ENCODE measurements around the gene ZBTB7B.

ZBTB7B gene
- 67.9 to 103 (median 92.3) reads per million in 3 experiments for total RNA-seq

DNA sequence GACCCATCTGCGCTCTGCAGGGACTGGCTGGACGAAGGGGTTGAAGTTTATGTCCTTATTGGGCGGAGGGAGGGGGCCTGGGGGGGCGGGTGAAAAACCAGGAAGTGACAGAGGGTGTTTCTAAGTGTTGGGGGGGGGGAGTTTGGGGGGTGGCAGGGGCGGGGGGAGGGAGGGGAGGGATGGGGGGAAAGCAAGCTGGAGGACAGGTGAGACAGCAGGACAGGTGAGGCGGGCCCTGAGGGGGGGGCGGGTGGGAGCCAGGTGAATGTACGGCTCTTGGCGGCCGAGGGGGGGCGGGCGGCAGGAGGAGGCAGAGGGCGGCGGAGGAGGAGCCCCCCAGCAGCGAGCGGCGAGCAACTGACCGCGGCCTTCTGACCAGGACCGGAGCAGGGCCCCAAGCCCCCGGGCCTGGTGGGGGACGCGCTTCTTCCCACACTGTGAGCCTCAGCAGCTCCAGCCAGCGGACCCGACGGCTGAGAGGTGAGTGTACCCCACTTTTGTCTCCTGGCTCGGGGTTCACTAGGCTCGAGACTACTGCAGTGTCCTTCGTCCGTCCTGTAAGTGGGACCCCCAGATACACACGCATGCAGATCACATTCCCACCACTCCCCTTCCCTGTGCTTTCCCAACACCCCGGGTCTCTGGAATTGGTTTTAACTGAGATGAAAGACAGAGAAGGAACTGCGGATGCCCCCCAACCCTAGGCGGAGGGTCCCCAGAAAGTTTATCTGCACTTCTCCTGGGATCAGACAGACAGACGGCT, at the start of gene ZBTB7B:
Gene ZBTB7B, plus strand, starts transcription at position 339 of the 763 bp plus-strand sequence. CDS start 11,859 bp downstream, outside the sequence.
- no peak for DNase-seq

GRCh38 chr1:154953611-154954038, 49.0 kb upstream of the ZBTB7B start:
- DNase-seq = no peak

DNA sequence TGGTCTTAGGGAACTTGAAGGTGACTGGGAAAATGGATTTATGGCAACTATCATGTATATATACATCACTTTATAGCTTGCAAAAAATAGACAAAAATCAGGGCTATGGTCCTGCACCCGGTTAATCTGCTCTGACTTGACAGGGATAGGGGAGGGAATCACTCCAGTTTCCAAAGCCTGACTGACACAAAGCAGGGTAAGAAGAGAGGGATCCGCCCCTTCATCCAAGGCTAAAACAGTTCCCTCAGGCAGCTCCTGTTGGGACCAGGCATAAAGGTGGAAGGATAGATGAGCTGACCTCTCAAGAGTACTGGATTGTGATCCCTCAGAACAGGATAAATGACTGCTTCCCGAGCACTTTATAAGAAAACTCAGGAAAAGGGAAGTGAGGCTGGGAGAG, 48.1 kb upstream of the ZBTB7B start:
- DNase-seq = no peak

- peak; percentile 99 for DNase-seq
These were observed 47.4 kb upstream of the ZBTB7B start for GRCh38 chr1:154955039-154955717.

- peak; percentile 92 for DNase-seq
These were observed 46.7 kb upstream of the ZBTB7B start, which contains the start of gene PBXIP1 for GRCh38 chr1:154955718-154956543. PBXIP1 (minus strand) TSS chr1:154956099; CDS start chr1:154953721, 2,378 bp downstream.

- no peak for DNase-seq
These were observed 46.1 kb upstream of the ZBTB7B start for GRCh38 chr1:154956544-154956941.

GRCh38 chr1:154957091-154957657, 45.4 kb upstream of the ZBTB7B start:
- no peak for DNase-seq

DNA sequence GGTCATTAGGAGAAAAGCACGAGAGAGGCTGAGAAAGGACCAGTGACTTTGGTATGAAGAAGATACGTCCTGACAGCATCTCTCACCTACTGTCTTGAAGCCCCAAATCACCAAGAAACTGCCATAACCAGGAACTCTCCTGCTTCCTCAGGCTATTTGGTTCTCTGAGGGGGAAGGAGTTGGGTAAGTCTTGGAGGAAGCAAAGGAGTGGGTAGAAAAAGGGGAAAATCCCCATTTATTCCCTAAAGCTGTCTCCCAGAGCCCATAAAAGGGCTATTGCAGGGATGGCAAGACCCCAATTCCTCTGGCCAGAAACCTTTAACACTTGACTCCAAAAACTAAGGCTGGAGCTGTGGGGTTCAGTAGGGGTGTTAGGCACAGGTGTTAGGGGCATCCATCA, 44.6 kb upstream of the ZBTB7B start:
- DNase-seq = no peak

GRCh38 chr1:154958681-154959425, 43.7 kb upstream of the ZBTB7B start:
- no peak for DNase-seq

DNA sequence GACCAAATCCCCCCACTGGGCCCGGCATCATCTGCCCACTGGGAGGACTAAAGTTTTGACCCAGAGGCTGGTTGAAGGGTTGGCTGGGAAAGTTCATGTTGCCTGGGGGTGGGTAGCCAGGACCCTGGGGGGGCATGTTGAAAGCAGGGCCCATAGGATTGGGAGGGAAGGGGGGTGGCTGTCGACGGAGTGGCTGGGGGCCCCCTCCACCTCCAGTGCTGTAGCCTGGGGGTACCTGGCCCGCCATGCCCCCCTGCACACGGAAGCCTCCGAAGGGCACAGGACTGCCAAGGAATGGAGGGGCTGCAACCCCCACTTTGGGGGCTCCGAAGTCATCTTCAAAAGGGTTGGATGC, 43.2 kb upstream of the ZBTB7B start:
- no peak for DNase-seq

DNA sequence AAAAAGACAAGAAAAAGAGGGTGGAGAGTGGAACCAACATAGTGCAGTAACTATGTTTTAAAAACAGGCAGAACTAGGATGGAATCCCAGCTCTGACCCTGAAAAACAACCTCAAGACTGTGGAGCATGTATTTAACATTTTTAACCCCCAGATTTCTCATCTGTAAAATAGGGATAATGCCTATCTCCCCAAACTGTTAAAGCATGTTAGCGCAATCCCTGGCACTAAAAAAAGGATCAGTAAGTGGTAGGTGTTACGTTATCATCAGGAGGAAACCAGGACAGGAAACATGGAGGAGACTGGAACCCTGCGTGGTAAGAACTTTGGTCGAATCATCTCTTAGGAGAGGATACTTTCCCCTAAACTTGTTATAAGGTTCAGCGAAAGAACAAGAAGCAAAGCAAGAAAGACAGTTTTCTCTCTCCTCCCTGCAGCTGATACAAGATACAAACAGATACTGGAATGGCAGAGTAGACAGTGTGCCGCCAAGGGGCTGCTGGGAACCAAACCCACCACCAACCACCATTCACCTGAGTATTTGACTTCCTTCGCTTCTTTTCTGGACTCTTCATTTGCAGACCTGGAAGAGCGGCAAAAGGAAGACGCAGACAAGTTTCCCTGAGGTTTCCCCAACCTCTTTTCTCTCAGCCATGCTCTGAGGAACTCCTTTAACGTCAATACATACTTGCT, 42.0 kb upstream of the ZBTB7B start:
- no peak for DNase-seq

DNA sequence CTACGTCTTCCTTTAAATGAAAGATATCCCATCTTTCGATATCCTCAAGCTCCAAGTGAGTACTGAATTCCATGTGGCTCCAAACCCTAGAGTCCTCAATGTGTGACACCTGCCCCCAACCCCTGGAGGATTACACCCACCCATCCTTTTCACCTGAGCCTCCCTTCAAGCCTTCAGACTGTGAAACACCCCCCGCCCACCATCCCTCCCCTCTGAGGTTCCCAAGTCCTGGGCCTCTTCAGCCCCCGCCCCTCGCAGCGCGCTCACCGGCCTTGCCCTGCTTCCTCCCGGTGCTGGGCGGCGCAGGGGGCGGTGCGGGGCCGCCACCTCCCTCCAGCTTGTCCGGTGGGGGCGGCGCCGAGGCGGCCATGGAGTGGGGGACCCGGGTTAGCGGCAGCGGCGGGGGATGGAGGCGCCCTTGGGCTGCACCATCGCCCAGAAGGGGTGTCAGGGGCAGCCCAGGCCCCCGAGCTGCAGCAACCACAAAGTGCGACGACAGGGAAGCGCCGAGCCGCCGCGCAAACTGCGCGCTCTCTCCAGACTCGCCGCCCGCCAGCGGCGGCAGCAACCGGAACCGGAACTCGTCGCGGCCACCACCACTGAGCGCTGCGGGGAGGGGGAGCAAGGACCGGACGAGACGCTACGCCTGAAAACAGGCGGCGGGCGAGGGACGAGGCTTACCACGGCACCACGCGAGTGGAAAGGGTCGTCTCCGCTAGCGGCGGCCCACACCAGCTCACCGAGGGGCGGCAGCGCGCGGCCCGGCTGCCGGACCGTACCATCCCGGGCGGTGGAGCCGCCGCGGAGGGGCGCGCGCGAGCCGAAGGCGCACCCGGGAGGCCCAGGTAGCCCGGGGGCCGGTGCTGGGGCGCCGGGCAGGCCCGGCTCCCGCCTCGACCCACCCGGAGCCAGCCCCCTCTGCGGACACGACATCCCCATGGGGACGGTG, 41.1 kb upstream of the ZBTB7B start, which contains the start of gene PYGO2:
Gene PYGO2, minus strand, starts transcription at position 576 of the 949 bp plus-strand sequence. Its CDS starts 206 bp downstream, at position 370.
- peak; percentile 79 for DNase-seq

DNA sequence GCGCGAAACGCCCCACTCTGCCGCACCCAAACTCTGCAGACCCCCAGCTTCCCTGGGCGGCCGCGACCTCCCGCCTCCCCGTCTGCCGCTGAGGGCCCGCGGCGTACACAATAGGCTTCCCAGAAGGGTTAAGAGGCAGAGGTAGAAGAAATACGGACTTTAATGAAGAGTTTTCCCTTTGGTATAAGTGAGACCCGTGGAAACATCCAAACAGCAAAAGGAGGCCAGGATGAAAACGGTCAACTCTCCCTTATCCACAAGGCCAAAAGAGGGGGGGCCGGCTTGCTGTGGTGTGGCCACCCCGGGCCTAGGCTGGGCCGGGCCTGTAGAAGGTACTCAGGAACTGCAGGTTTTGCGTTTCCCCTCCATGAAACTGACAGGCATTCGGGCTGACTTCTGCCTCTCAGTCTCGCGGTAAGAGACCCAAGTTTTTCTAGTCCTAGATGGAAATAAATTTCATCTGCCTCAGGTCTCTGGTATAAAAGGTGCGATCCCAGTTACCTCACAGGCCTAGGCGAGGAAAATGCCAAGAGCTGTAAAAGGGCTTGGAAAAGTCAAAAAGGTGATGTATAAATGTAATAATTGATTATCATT, 40.3 kb upstream of the ZBTB7B start:
- DNase-seq = no peak

DNA sequence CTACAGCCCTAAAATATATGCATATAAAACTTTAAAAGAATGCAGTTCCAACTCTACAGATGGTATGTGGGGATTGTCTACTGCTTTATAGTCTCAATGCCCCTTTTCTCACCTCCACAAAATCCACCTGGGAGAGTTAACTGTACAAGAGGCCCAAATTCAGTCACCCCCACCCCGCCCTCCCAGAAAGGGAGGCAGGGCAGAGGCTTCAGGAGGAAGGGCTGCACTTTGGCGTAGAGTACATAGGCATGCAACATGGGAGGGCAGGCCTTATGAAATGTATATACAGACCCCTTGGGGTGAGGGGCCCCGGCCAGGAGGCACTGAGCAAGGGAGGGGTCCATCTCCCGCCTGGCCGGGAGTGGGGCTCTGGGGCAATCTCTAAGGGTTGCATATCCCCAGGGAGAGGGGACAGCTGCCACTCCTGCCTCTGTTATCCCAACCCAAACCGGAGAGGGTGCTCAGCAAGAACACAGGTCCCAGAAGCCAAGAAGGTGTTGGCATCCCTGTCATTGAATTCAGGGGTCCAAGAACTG, 39.7 kb upstream of the ZBTB7B start:
- DNase-seq = no peak

GRCh38 chr1:154963643-154964042, 39.0 kb upstream of the ZBTB7B start:
- no peak for DNase-seq

DNA sequence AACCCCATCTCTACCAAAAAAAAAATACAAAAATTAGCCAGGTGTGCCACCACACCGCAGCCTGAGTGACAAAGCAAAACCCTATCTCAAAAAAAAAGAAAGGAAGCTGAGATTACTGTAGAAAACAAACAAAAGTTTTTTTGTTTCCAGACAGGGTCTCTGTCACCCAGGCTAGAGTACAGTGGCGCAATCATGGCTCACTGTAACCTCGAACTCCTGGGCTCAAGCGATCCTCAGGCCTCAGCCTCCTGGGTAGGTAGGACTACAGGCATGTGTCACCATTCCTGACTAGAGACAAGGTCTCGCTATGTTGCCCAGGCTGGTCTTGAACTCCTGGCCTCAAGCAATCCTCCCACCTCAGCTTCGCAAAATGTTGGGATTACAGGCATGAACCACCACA, 38.2 kb upstream of the ZBTB7B start:
- no peak for DNase-seq

DNA sequence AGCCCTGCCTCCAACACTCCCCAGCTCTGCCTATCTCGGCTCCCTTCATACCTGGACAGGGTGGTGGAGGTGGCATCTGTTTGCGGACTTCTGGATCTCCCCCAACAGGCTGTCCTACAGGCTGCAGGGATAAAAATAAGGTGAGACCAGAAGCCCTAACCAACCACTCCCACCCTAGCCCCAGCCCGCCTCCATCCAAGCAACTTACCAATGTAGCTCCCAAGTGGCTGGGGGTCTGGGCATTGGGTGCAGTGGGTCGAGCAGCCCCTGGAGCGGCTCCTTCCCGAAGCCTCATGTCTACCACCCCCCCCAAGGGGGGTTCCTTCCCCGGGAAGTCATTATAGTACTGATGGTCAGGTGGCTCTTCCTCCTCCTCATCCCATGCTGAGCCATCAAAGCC, 36.5 kb upstream of the ZBTB7B start:
- DNase-seq = no peak

- no peak for DNase-seq
These were observed 35.2 kb upstream of the ZBTB7B start for GRCh38 chr1:154967331-154967950.

- no peak for DNase-seq
These were observed 33.9 kb upstream of the ZBTB7B start for GRCh38 chr1:154968731-154969130.

All from central memory CD4-positive, alpha-beta T cell (primary cell).